Panc1 (cell line): ENCODE data around the gene INPP4B. TPM values are rescaled to one million over a fixed set of nuclear protein-coding genes. Genes with fewer than 3 reads are reported as not detected.

Source experiments
- ATAC-seq: fragments of 200-7000 bp; cut with Tn5 transposase; 2 replicates; pipeline ENCODE4 v1.9.1; 2020; ENCODE audit warnings: mild to moderate bottlenecking, moderate library complexity
- BruUV-seq: library from RNA; stranded (reverse); fragments of 400-500 nt; replicated peaks from 2 replicates; lab custom pipeline; 2021; lab: Mats Ljungman, UMichigan
- CTCF ChIA-PET: fragments of 300-600 bp; sonication (Branson Sonifier 250); formaldehyde crosslinking; loops from one replicate; lab custom pipeline; 2022; ENCODE audit warnings: antibody characterized with exemption; lab: Charles Lee
- POLR2A ChIA-PET: fragments of 300-600 bp; sonication (Branson Sonifier 250); formaldehyde crosslinking; loops from one replicate; lab custom pipeline; 2022; ENCODE audit warnings: antibody characterized with exemption; lab: Charles Lee
- DNase-seq: peaks from one replicate; pipeline ENCODE4 v3.0.0-alpha.2; 2010; ENCODE audit warnings: low read depth, low spot score
- H3K27ac ChIP-seq: 2 replicates; pipeline ENCODE4 v1.5.1; 2011; ENCODE audit warnings: mild to moderate bottlenecking, low read length, inconsistent platforms
- H3K27me3 ChIP-seq: fragments of 200-500 bp; sonication (Bioruptor generic); 2 replicates; pipeline ENCODE4 v1.6.0; 2014; ENCODE audit warnings: low read length, inconsistent platforms; ENCODE audit not compliant: control insufficient read depth, insufficient read depth
- H3K36me3 ChIP-seq: fragments of 200-500 bp; sonication (Bioruptor generic); 2 replicates; pipeline ENCODE4 v1.5.1; 2014; ENCODE audit warnings: inconsistent platforms, mild to moderate bottlenecking, low read length, moderate library complexity; ENCODE audit not compliant: control insufficient read depth, insufficient read depth
- H3K4me1 ChIP-seq: 2 replicates; pipeline ENCODE4 v1.5.1; 2011; ENCODE audit warnings: inconsistent platforms, mild to moderate bottlenecking, low read length, moderate library complexity; ENCODE audit not compliant: control insufficient read depth, insufficient read depth
- H3K4me3 ChIP-seq, 2 experiments: 2 replicates each; pipeline ENCODE4 v1.5.1; 2011 to 2012; ENCODE audit warnings: low read depth in 2 of 2, low read length in 2 of 2, mild to moderate bottlenecking in 2 of 2, inconsistent platforms in 1 of 2, moderate library complexity in 1 of 2
- H3K9me3 ChIP-seq: fragments of 200-500 bp; sonication (Bioruptor generic); 2 replicates; pipeline ENCODE4 v1.5.1; 2014; ENCODE audit warnings: low read depth, mild to moderate bottlenecking, inconsistent platforms, low read length, moderate library complexity; ENCODE audit not compliant: control insufficient read depth, insufficient read depth
- POLR2AphosphoS5 ChIP-seq: IDR thresholded peaks from 2 replicates; pipeline ENCODE4 v1.6.1; 2012; ENCODE audit warnings: mild to moderate bottlenecking, low read depth, low read length, moderate library complexity
- SIN3A ChIP-seq: IDR thresholded peaks from 2 replicates; pipeline ENCODE4 v1.6.1; 2012; ENCODE audit warnings: low read depth, mild to moderate bottlenecking, low read length, moderate library complexity, borderline replicate concordance; ENCODE audit not compliant: insufficient read depth
- TCF7L2 ChIP-seq: IDR thresholded peaks from 2 replicates; pipeline ENCODE4 v1.6.1; 2011; ENCODE audit warnings: mild to moderate bottlenecking, low read depth, low read length, inconsistent platforms
- in situ Hi-C: cut with HindIII; loops from 2 replicates; pipeline ENCODE4 v1.10.0; 2016; ENCODE audit warnings: low sequenced_read_pairs, low pct_unique_long_range_greater_than_20kb
- intact Hi-C: fragments of 100-400 bp; cut with micrococcal nuclease; formaldehyde crosslinking; loops from one replicate; pipeline ENCODE4 v1.10.0; 2022; ENCODE audit not compliant: unreplicated experiment
- total RNA-seq: library from RNA; stranded (reverse); gene quantifications from one replicate; pipeline ENCODE4 v1.2.1, GENCODE V29; 2021; ENCODE audit not compliant: unreplicated experiment
- TF ChIP-seq, protein P1 (sequence below): fragments of 450-650 bp; IDR thresholded peaks from 2 replicates; pipeline ENCODE4 v1.5.1; 2017; ENCODE audit warnings: mild to moderate bottlenecking
- TF ChIP-seq, protein P2 (sequence below), 2 experiments: IDR thresholded peaks; 2 replicates each; pipeline ENCODE4 v1.6.1; 2011 to 2012; ENCODE audit warnings: low read depth in 2 of 2, control low read depth in 1 of 2, low read length in 1 of 2, mild to moderate bottlenecking in 1 of 2, moderate library complexity in 1 of 2; ENCODE audit not compliant: insufficient read depth in 1 of 2

The INPP4B gene
- total RNA-seq, 1 experiment from 2014 or later = 4.5 TPM

DNA sequence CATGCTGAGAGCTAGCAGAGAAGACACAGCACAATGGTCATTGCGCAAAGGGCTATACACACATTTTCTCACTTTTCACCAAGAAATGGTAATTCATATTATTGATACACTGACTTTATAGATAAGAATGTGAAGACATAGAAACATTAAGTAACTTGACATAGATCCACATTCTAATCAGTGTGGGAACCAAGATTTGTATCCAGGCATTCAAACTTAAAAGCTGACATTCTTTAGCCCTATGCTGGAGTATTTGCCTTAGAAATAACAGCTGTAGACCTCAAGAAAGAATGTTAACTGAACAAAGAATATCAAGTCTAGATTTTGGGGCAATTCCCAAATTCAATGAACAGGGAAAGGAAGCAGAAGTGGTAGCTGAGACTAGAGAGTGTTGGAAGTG is 824.9 kb downstream of the INPP4B start:
- no peaks in the 10 kb centered on the region for H3K36me3 ChIP-seq
- CTCF ChIA-PET = no interaction called here
- H3K27ac ChIP-seq = no peak overlapping the region
- H3K27me3 ChIP-seq = no peaks in the 10 kb centered on the region
- ATAC-seq = no peak
- in situ Hi-C loops = no loop called here
- no peak overlapping the region for H3K4me3 ChIP-seq
- no peaks in the 10 kb centered on the region for H3K9me3 ChIP-seq
- DNase-seq = no peak
- POLR2A ChIA-PET = no interaction called here
- H3K4me1 ChIP-seq = no peaks in the 10 kb centered on the region
- intact Hi-C loops = no loop called here
- TF ChIP-seq, protein P1, sequence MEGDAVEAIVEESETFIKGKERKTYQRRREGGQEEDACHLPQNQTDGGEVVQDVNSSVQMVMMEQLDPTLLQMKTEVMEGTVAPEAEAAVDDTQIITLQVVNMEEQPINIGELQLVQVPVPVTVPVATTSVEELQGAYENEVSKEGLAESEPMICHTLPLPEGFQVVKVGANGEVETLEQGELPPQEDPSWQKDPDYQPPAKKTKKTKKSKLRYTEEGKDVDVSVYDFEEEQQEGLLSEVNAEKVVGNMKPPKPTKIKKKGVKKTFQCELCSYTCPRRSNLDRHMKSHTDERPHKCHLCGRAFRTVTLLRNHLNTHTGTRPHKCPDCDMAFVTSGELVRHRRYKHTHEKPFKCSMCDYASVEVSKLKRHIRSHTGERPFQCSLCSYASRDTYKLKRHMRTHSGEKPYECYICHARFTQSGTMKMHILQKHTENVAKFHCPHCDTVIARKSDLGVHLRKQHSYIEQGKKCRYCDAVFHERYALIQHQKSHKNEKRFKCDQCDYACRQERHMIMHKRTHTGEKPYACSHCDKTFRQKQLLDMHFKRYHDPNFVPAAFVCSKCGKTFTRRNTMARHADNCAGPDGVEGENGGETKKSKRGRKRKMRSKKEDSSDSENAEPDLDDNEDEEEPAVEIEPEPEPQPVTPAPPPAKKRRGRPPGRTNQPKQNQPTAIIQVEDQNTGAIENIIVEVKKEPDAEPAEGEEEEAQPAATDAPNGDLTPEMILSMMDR = no peak
- TF ChIP-seq POLR2AphosphoS5 (no peak), SIN3A (no peak), TCF7L2 (no peak)
- TF ChIP-seq, protein P2, sequence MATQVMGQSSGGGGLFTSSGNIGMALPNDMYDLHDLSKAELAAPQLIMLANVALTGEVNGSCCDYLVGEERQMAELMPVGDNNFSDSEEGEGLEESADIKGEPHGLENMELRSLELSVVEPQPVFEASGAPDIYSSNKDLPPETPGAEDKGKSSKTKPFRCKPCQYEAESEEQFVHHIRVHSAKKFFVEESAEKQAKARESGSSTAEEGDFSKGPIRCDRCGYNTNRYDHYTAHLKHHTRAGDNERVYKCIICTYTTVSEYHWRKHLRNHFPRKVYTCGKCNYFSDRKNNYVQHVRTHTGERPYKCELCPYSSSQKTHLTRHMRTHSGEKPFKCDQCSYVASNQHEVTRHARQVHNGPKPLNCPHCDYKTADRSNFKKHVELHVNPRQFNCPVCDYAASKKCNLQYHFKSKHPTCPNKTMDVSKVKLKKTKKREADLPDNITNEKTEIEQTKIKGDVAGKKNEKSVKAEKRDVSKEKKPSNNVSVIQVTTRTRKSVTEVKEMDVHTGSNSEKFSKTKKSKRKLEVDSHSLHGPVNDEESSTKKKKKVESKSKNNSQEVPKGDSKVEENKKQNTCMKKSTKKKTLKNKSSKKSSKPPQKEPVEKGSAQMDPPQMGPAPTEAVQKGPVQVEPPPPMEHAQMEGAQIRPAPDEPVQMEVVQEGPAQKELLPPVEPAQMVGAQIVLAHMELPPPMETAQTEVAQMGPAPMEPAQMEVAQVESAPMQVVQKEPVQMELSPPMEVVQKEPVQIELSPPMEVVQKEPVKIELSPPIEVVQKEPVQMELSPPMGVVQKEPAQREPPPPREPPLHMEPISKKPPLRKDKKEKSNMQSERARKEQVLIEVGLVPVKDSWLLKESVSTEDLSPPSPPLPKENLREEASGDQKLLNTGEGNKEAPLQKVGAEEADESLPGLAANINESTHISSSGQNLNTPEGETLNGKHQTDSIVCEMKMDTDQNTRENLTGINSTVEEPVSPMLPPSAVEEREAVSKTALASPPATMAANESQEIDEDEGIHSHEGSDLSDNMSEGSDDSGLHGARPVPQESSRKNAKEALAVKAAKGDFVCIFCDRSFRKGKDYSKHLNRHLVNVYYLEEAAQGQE (IDR thresholded peaks at IDR 0.05; ENCODE audit: insufficient read depth in 1 of 2, low read depth in 2 of 2, low read length in 1 of 2) = no peak
- no TSS peak for BruUV-seq

DNA sequence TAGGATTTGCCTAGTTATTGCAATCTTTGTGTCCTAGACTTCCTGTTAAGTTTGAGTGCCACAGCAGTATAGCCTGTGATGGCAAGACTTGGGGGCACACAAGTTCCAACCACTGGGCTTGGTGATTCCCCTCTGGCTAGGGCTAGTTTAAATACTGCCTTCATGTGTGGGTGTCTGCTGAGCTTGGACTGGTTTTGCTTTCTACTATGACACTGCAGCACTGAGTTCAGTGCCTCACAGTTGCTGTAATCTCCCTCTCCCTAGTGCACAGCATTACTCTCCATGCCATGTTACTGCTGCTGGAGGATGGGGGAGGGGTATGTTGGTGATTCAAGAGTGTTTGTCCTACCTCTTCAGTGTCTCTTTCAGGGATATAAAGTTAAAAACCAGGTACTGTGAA is 830.1 kb downstream of the INPP4B start:
- in situ Hi-C loops (no loop called here), intact Hi-C loops (no loop called here)
- no peak for TF ChIP-seq SIN3A
- TF ChIP-seq, protein P1 = no peak
- TF ChIP-seq POLR2AphosphoS5 = no peak
- TF ChIP-seq TCF7L2 = no peak
- TF ChIP-seq, protein P2 (IDR thresholded peaks at IDR 0.05; ENCODE audit: insufficient read depth in 1 of 2, low read depth in 2 of 2, low read length in 1 of 2) = no peak
- Histone ChIP-seq H3K27me3 (no peaks in the 10 kb centered on the region), H3K27ac (no peak overlapping the region), H3K4me1 (no peaks in the 10 kb centered on the region), H3K36me3 (no peaks in the 10 kb centered on the region), H3K4me3 (no peak overlapping the region), H3K9me3 (no peaks in the 10 kb centered on the region)
- DNase-seq (no peak), ATAC-seq (no peak)
- CTCF ChIA-PET = no interaction called here
- no TSS peak for BruUV-seq
- POLR2A ChIA-PET = no interaction called here
